Activated T-helper 2 cell treated with anti-CD3 and anti-CD28 coated beads, Interferon-gamma antibody, Interleukin-2, Interleukin-4, amounts not matched to agents 10 μg/mL and 5 μg/mL and 100 μg/mL, durations not matched to agents 14 hours and 24 hours and 36 hours (primary cell): ENCODE measurements around the gene ELOVL6. TPM values are rescaled to one million over a fixed set of nuclear protein-coding genes. Genes with fewer than 3 reads are reported as not detected.
"Not testable (repeated sequence)": the region's sequence is repeated elsewhere in the genome, so short reads cannot be mapped to it uniquely, and the experiment has no call there.

Source experiments
- DNase-seq: peaks from one replicate; pipeline ENCODE4 v3.0.0; 2021; ENCODE audit warnings: low spot score
- H3K27ac Mint-ChIP-seq: one replicate; pipeline ENCODE4 v1.8.0; 2021; ENCODE audit warnings: mixed read lengths
- H3K27me3 Mint-ChIP-seq: one replicate; pipeline ENCODE4 v1.8.0; 2021; ENCODE audit warnings: low read depth, mixed read lengths
- H3K36me3 Mint-ChIP-seq: one replicate; pipeline ENCODE4 v1.8.0; 2021; ENCODE audit warnings: low read depth, mixed read lengths
- H3K4me1 Mint-ChIP-seq: one replicate; pipeline ENCODE4 v1.8.0; 2021; ENCODE audit warnings: low read depth, mixed read lengths
- H3K4me3 Mint-ChIP-seq: one replicate; pipeline ENCODE4 v1.8.0; 2021; ENCODE audit warnings: low read depth, mild to moderate bottlenecking, moderate library complexity, mixed read lengths
- H3K9me3 Mint-ChIP-seq: one replicate; pipeline ENCODE4 v1.8.0; 2021; ENCODE audit warnings: mixed read lengths
- intact Hi-C: fragments of 100-400 bp; cut with micrococcal nuclease; formaldehyde crosslinking; loops from one replicate; pipeline ENCODE4 v1.15.1; 2023
- total RNA-seq: library from RNA; stranded (reverse); gene quantifications from 2 replicates; pipeline ENCODE4 v1.2.3, GENCODE V29; 2022

Gene ELOVL6, protein sequence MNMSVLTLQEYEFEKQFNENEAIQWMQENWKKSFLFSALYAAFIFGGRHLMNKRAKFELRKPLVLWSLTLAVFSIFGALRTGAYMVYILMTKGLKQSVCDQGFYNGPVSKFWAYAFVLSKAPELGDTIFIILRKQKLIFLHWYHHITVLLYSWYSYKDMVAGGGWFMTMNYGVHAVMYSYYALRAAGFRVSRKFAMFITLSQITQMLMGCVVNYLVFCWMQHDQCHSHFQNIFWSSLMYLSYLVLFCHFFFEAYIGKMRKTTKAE
- total RNA-seq, result 15.0 and 17.4 TPM in 2 replicates

DNA sequence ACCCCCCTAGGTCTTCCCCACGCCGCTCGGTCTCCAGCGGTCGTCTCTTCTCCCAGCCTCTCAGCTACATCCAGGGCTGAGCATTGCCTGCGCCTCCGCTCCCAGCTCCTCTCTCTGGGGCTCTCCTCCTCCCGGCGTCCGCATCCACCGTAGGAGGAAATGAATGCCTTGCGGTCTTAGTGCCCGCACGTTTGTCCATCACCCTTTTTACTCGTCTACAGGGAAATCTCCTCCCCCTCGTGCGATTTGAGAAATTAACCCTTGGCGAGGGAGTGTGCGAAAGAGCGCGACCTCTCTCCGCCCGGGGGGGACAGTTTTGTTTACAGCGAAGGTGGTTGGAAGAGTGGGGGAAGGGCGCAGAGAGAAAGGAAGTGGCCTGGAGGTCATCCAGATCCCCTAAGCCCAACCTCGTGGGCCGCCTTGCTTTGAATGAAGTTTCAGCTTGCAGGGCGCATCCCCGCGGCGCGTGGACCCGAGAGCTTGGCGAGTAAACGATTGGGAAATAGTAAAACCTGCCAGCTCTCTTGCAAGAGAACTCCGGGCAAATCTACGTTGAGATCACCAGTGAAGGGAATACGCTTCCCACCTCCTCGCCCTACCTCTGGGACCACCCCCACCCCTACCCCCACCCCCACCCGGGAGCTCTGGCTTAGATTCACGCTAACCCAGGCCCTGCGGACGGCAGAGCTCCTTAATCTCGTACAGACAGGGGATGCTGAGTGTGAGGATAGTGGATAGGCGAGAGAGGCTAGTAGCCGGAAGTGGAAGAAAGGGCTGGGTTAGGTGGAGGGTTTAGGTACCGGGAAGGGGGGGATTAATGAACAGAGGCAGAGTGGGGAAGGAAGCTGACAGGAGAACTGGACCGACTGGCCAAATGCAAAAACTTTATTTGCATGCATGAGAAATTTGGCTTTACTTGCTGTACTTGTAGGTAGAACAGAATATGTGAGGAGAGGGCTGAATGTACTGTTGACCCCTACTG is at the start of gene ELOVL6:
Gene ELOVL6 (minus strand): TSS at position 181 of the 982 bp plus-strand sequence. CDS start 280 bp downstream, outside the sequence.
- H3K27me3 Mint-ChIP-seq, result peaks cover 1% of the 10 kb centered on the region
- intact Hi-C loops, result loop anchor here (1.0 to 10.0 kb wide), 5 partner anchors 89 to 634 kb away; partner anchors contain the start of gene MCUB
- H3K4me3 Mint-ChIP-seq, result peak within 1 kb of the TSS; percentile 97
- DNase-seq, result peak; percentile 23
- peaks cover 9% of the 10 kb centered on the region for H3K36me3 Mint-ChIP-seq
- H3K27ac Mint-ChIP-seq, result peak within 1 kb of the TSS; percentile 96
- no peaks in the 10 kb centered on the region for H3K9me3 Mint-ChIP-seq
- peaks cover 16% of the 10 kb centered on the region for H3K4me1 Mint-ChIP-seq

DNA sequence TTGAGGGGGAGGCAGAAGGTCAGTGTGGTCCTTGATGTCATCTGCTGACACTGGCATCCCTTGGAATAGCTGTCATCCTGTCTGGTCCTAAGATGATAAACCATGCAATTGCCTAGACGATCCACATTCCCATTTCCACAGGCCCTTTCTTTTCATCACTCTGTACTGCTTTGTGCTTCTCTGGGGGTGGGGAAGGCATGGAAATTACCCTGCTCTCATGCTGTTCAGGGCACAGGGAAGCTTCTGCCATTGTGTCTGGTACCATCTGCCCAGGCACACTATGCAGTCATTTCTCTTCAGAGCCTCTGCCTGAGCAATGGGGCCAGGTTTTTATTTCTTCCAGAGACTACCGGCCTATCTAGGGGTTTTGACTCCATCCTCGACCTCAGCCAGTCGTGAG is 49.7 kb upstream of the ELOVL6 start:
- intact Hi-C loops, result no loop called here
- no peaks in the 10 kb centered on the region for H3K4me1 Mint-ChIP-seq
- no peak for DNase-seq
- H3K4me3 Mint-ChIP-seq, result no peak overlapping the region
- H3K36me3 Mint-ChIP-seq, result no peaks in the 10 kb centered on the region
- no peak overlapping the region for H3K27ac Mint-ChIP-seq
- no peaks in the 10 kb centered on the region for H3K9me3 Mint-ChIP-seq
- H3K27me3 Mint-ChIP-seq, result peaks cover 19% of the 10 kb centered on the region

- no peak for DNase-seq
- H3K4me1 Mint-ChIP-seq, result no peaks in the 10 kb centered on the region
- intact Hi-C loops, result no loop called here
- no peaks in the 10 kb centered on the region for H3K36me3 Mint-ChIP-seq
- no peaks in the 10 kb centered on the region for H3K9me3 Mint-ChIP-seq
- no peak overlapping the region for H3K27ac Mint-ChIP-seq
- H3K27me3 Mint-ChIP-seq, result peaks cover 19% of the 10 kb centered on the region
- no peak overlapping the region for H3K4me3 Mint-ChIP-seq
Measured at GRCh38 chr4:110247591-110247990, 49.2 kb upstream of the ELOVL6 start.

- H3K27me3 Mint-ChIP-seq, result peaks cover 13% of the 10 kb centered on the region
- no peaks in the 10 kb centered on the region for H3K4me1 Mint-ChIP-seq
- intact Hi-C loops, result no loop called here
Measured at GRCh38 chr4:110245577-110245976, 47.2 kb upstream of the ELOVL6 start.

GRCh38 chr4:110236324-110236723 is 37.9 kb upstream of the ELOVL6 start:
- no peak overlapping the region for H3K27ac Mint-ChIP-seq
- H3K36me3 Mint-ChIP-seq, result no peaks in the 10 kb centered on the region

More at GRCh38 chr4:110245577-110245976, 47.2 kb upstream of the ELOVL6 start:
- H3K9me3 Mint-ChIP-seq, result no peaks in the 10 kb centered on the region
- no peaks in the 10 kb centered on the region for H3K36me3 Mint-ChIP-seq
- H3K27ac Mint-ChIP-seq, result no peak overlapping the region
- H3K4me3 Mint-ChIP-seq, result no peak overlapping the region
- DNase-seq, result no peak

GRCh38 chr4:110233581-110233980 is 35.2 kb upstream of the ELOVL6 start:
- intact Hi-C loops, H3K27ac Mint-ChIP-seq, H3K4me3 Mint-ChIP-seq, H3K9me3 Mint-ChIP-seq, H3K4me1 Mint-ChIP-seq, H3K36me3 Mint-ChIP-seq, DNase-seq: not testable (repeated sequence)
- H3K27me3 Mint-ChIP-seq, result peaks cover 16% of the 10 kb centered on the region

More at GRCh38 chr4:110236324-110236723, 37.9 kb upstream of the ELOVL6 start:
- Mint-ChIP-seq H3K4me1 (no peaks in the 10 kb centered on the region), H3K4me3 (no peak overlapping the region), H3K9me3 (no peaks in the 10 kb centered on the region), H3K27me3 (peaks cover 19% of the 10 kb centered on the region)
- DNase-seq, result no peak
- intact Hi-C loops, result no loop called here

GRCh38 chr4:110231869-110232268 is 33.5 kb upstream of the ELOVL6 start:
- Mint-ChIP-seq H3K36me3 (no peaks in the 10 kb centered on the region), H3K4me3 (no peak overlapping the region), H3K9me3 (no peaks in the 10 kb centered on the region), H3K4me1 (no peaks in the 10 kb centered on the region), H3K27ac (no peak overlapping the region), H3K27me3 (peaks cover 15% of the 10 kb centered on the region)
- intact Hi-C loops, result no loop called here
- DNase-seq, result no peak

GRCh38 chr4:110229266-110229665 is 30.9 kb upstream of the ELOVL6 start:
- H3K9me3 Mint-ChIP-seq, result no peaks in the 10 kb centered on the region
- H3K4me1 Mint-ChIP-seq, result peaks cover 2% of the 10 kb centered on the region
- no peaks in the 10 kb centered on the region for H3K36me3 Mint-ChIP-seq
- H3K27ac Mint-ChIP-seq, result no peak overlapping the region
- H3K4me3 Mint-ChIP-seq, result no peak overlapping the region
- intact Hi-C loops, result no loop called here
- DNase-seq, result no peak
- H3K27me3 Mint-ChIP-seq, result peaks cover 11% of the 10 kb centered on the region

DNA sequence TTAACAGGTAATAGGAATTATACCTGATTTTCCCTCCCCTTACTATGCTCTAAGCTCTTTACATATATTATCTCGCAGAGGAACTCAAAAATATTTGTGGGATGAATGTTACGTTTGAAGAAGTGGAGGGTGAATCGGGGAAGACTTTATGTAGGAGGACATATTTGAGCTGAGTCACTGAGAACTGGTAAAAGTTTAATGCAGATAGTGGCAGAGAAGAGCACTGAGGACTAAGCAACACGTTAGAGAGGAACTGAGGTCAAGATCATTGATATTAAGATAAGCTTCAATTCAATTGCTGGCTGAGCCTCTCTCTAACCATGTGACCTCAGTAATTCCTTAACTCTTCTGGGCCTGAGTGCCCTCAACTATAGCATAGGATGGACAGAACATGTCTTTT is 26.4 kb upstream of the ELOVL6 start:
- Mint-ChIP-seq H3K27me3 (peaks cover 17% of the 10 kb centered on the region), H3K36me3 (no peaks in the 10 kb centered on the region), H3K9me3 (peaks cover 2% of the 10 kb centered on the region), H3K4me1 (peaks cover 2% of the 10 kb centered on the region), H3K27ac (no peak overlapping the region), H3K4me3 (no peak overlapping the region)
- DNase-seq, result no peak
- intact Hi-C loops, result no loop called here

DNA sequence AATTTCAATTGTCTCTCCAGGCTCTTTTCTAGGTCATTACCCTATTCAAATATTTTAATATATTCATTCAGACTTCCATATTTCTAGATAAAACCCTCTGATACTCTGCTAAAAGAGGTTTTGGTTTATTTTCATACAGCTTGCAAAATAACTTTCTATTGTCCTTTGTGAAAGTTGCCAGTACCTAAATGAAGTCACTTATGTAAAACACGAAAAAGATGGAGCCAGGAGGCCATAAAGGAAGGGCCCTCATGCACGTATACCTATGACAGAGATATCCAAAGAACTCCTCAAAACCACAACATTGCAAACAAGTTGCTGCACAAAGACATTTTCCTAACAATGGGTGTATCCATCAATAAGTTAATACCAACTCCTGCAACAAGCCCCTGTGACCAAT is 25.7 kb upstream of the ELOVL6 start:
- peaks cover 9% of the 10 kb centered on the region for H3K9me3 Mint-ChIP-seq

GRCh38 chr4:110218935-110219334 is 20.5 kb upstream of the ELOVL6 start:
- H3K27me3 Mint-ChIP-seq, result peaks cover 22% of the 10 kb centered on the region
- H3K36me3 Mint-ChIP-seq, H3K4me3 Mint-ChIP-seq, H3K4me1 Mint-ChIP-seq, intact Hi-C loops, DNase-seq, H3K27ac Mint-ChIP-seq: not testable (repeated sequence)
- H3K9me3 Mint-ChIP-seq, result peaks cover 14% of the 10 kb centered on the region

More for the DNA sequence above, 25.7 kb upstream of the ELOVL6 start:
- H3K36me3 Mint-ChIP-seq, result no peaks in the 10 kb centered on the region
- peaks cover 18% of the 10 kb centered on the region for H3K27me3 Mint-ChIP-seq
- no peak overlapping the region for H3K27ac Mint-ChIP-seq
- DNase-seq, result no peak
- H3K4me1 Mint-ChIP-seq, result peaks cover 2% of the 10 kb centered on the region
- H3K4me3 Mint-ChIP-seq, result no peak overlapping the region
- intact Hi-C loops, result no loop called here

DNA sequence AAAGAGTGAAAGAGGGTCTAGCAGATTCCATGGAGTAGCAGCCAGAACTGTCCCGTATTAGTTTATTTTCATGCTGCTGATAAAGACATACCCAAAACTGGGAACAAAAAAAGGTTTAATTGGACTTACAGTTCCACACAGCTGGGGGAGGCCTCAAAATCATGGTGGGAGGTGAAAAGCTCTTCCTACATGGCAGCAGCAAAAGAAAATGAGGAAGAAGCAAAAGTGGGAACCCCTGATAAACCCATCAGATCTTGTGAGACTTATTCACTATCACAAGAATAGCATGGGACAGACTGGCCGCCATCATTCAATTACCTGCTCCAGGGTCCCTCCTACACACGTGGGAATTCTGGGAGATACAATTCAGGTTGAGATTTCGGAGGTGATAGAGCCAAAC is 18.8 kb upstream of the ELOVL6 start:
- peaks cover 17% of the 10 kb centered on the region for H3K27me3 Mint-ChIP-seq
- H3K9me3 Mint-ChIP-seq, result peaks cover 14% of the 10 kb centered on the region
- intact Hi-C loops, DNase-seq, H3K27ac Mint-ChIP-seq, H3K36me3 Mint-ChIP-seq, H3K4me3 Mint-ChIP-seq, H3K4me1 Mint-ChIP-seq: not testable (repeated sequence)

DNA sequence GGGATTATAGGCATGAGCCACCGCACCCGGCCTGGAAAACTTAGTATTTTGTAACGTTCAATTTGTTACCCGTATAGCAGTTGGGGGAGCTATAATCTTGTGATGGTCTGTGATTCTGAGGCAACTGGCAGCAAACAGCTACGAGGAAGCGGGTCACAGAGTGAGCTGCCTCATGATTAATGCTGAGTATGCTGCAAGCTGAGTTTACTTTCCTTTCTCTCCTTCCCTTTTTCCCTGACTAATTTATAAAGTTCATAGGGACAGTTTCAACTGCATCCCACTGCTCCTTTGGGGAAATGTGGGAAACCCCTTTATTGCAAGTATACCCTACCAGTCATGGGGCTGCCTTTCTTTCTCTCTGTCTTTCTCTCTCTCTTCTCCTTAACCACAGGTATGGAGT is 17.7 kb upstream of the ELOVL6 start:
- no peak for DNase-seq
- Mint-ChIP-seq H3K27ac (no peak overlapping the region), H3K9me3 (peaks cover 14% of the 10 kb centered on the region), H3K4me1 (peaks cover 2% of the 10 kb centered on the region), H3K4me3 (no peak overlapping the region), H3K36me3 (no peaks in the 10 kb centered on the region), H3K27me3 (peaks cover 14% of the 10 kb centered on the region)
- intact Hi-C loops, result no loop called here
